Left ventricle myocardium inferior (tissue), 1 donor: ENCODE measurements around the gene TRMT5. TPM values are rescaled to one million over a fixed set of nuclear protein-coding genes. Genes with fewer than 3 reads are reported as not detected.

Source experiments
- DNase-seq: peaks from one replicate; pipeline ENCODE4 v3.0.0-alpha.2; 2020
- H3K27ac ChIP-seq: fragments of 200-600 bp; replicated peaks from 2 replicates; pipeline ENCODE4 v1.8.0; 2021
- H3K27me3 ChIP-seq: fragments of 200-600 bp; 2 replicates; pipeline ENCODE4 v1.8.0; 2021; ENCODE audit warnings: low read depth
- H3K36me3 ChIP-seq: fragments of 200-600 bp; 2 replicates; pipeline ENCODE4 v1.8.0; 2021
- H3K4me1 ChIP-seq: fragments of 200-600 bp; 2 replicates; pipeline ENCODE4 v1.8.0; 2021
- H3K4me3 ChIP-seq: fragments of 200-600 bp; 2 replicates; pipeline ENCODE4 v1.8.0; 2021; ENCODE audit warnings: mild to moderate bottlenecking, moderate library complexity
- H3K9me3 ChIP-seq: fragments of 200-600 bp; replicated peaks from 2 replicates; pipeline ENCODE4 v1.8.0; 2021
- intact Hi-C: fragments of 100-400 bp; cut with micrococcal nuclease; formaldehyde crosslinking; loops from one replicate; pipeline ENCODE4 v1.11.0; 2022
- long read RNA-seq: library from polyadenylated mRNA; unstranded; transcript quantifications from one replicate; pipeline ENCODE4 v2.0.0, GENCODE V29; 2021
- total RNA-seq: library from RNA; stranded (reverse); fragmentation: NEBNext Ultra II Directional; extraction: Animal tissue kit (Norgen Biotek cat#: 25700); gene quantifications from one replicate; pipeline ENCODE4 v1.2.1, GENCODE V29; 2021
- TF ChIP-seq, protein P1 (sequence below): fragments of 200-600 bp; IDR thresholded peaks from 2 replicates; pipeline ENCODE4 v1.8.0; 2021; ENCODE audit warnings: antibody characterized with exemption, mild to moderate bottlenecking, borderline replicate concordance
- donor health status: DM: no; HTN: yes; CAD: no; lungs with severe emphysema.

Gene TRMT5, protein sequence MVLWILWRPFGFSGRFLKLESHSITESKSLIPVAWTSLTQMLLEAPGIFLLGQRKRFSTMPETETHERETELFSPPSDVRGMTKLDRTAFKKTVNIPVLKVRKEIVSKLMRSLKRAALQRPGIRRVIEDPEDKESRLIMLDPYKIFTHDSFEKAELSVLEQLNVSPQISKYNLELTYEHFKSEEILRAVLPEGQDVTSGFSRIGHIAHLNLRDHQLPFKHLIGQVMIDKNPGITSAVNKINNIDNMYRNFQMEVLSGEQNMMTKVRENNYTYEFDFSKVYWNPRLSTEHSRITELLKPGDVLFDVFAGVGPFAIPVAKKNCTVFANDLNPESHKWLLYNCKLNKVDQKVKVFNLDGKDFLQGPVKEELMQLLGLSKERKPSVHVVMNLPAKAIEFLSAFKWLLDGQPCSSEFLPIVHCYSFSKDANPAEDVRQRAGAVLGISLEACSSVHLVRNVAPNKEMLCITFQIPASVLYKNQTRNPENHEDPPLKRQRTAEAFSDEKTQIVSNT
- 6.7 TPM for total RNA-seq
- long read RNA-seq, full-length matches to known transcripts: 4 of 7 reads
- long read RNA-seq, partial matches to known transcripts: 0 of 7 reads
- long read RNA-seq, other reads (novel, unspliced or antisense): 3 of 7 reads

DNA sequence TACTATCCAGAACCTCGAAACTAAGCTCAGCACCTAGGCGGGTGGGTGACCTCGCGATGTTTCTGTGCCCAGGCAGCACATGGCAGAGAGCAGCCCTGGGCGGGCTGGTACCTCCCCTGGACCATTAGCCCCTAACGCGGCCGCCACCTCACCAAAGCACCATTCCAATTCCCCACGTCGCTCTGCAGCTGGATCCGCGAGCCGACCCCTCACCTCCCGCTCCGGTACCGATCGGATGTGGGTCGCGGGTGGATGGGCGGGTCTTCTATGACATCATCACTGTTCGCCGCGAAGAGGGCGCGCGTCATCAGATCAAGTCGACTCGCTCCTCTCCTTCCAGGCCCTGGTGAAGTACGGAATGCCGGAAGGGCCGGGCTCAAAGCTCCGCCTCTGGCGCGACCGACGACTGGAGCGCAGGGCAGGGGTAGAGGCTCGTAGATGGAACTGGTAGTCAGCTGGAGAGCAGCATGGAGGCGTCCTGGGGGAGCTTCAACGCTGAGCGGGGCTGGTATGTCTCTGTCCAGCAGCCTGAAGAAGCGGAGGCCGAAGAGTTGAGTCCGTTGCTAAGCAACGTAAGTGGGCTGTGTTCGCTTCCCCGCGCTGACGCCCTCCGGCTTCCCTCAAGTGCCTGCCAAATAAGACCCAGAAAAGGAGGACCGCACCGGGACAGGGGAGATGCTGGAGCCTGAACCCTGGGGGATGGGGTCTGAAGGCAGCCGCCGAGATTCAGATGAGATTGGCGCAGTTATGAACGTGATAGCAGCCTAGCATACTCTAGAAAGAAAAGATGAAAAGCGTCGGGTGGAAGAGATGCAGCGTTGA, at the start of gene TRMT5, which contains the start of gene SLC38A6:
TSS of gene TRMT5 (minus strand) at position 269 of the 822 bp plus-strand sequence. CDS start at position 163, 106 bp downstream.
TSS of gene SLC38A6 (plus strand) at position 435 of the 822 bp plus-strand sequence. CDS start at position 468, 33 bp downstream.
- intact Hi-C loops: no loop called here
- Histone ChIP-seq H3K9me3 (no peaks in the 10 kb centered on the region), H3K27ac (peak within 1 kb of the TSS; percentile 90), H3K36me3 (peaks cover 10% of the 10 kb centered on the region), H3K4me3 (peak within 1 kb of the TSS; percentile 79), H3K27me3 (no peaks in the 10 kb centered on the region), H3K4me1 (peaks cover 55% of the 10 kb centered on the region)
- TF ChIP-seq, protein P1, sequence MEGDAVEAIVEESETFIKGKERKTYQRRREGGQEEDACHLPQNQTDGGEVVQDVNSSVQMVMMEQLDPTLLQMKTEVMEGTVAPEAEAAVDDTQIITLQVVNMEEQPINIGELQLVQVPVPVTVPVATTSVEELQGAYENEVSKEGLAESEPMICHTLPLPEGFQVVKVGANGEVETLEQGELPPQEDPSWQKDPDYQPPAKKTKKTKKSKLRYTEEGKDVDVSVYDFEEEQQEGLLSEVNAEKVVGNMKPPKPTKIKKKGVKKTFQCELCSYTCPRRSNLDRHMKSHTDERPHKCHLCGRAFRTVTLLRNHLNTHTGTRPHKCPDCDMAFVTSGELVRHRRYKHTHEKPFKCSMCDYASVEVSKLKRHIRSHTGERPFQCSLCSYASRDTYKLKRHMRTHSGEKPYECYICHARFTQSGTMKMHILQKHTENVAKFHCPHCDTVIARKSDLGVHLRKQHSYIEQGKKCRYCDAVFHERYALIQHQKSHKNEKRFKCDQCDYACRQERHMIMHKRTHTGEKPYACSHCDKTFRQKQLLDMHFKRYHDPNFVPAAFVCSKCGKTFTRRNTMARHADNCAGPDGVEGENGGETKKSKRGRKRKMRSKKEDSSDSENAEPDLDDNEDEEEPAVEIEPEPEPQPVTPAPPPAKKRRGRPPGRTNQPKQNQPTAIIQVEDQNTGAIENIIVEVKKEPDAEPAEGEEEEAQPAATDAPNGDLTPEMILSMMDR: no peak
- DNase-seq: peak; percentile 92

DNA sequence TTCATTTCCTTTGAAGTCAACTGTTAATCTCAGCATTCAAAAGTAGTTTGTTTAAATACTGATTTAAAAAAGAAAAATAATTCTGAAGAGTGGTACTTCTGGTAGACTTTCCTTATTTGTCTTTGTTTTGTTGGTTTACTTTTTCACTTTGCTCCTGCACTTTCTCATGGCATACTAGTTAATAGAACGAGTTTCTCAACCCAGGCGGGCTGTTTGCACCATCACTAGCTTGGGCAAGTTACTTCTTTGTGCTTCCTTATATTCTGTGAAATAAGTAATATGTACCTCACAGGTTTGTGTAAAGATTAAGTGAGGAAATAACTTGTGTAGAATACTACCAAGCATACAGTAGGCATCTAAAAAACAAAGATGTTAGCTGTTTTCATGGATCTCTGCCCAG, 45.6 kb upstream of the TRMT5 start:
- no peak overlapping the region for H3K27ac ChIP-seq
- no peaks in the 10 kb centered on the region for H3K27me3 ChIP-seq
- no peak overlapping the region for H3K4me3 ChIP-seq
- intact Hi-C loops: loop anchor here (10.0 kb wide), 1 partner anchor 228 kb away; no protein-coding TSS in a partner anchor
- H3K4me1 ChIP-seq: no peaks in the 10 kb centered on the region
- TF ChIP-seq, protein P1: no peak
- no peaks in the 10 kb centered on the region for H3K9me3 ChIP-seq
- H3K36me3 ChIP-seq: no peaks in the 10 kb centered on the region
- DNase-seq: no peak

DNA sequence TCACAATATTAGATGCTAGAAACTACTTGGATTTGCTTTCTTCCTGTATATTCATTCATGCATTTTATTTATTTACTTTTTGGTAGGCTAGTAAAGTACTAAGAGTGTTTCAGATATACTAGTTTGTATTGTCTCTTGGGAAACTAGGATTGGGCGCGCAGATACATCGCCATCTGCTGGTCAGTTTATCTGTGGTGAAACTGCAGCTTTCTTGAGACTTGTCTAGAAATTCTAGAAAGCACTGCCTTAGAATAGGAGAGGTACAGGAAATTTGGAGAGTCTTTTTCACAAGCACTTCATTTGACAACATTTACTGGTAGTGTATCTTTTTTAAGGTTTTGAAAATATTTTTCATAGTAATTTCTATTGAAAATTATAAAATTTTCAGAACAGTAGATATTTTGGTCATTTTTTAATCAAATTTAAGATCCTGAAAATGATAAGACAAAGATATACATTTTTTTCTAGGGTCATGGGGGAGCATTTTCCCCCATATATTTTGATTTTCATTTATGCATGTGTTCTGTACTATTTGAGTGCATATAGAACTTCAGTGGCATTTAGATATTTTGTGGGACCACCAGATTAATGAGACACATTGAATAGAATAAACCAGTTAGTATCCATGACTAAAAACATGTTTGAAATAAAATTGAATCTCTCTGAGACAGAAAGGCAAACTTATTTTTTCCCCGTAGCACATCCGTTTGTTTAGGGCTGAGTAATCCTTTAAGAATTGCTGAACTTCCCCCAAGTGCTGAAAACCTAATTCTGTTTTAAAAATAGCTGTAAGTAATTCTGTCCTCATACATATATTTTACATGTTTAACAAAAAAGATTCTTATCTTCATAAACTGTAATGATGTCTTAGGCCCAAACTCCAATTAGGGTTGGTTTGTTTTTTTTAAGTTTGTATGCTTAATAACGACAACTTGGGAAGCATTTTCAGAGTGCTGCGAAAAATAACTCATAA, 44.7 kb upstream of the TRMT5 start:
- no peaks in the 10 kb centered on the region for H3K27me3 ChIP-seq
- no peaks in the 10 kb centered on the region for H3K4me1 ChIP-seq
- no peaks in the 10 kb centered on the region for H3K36me3 ChIP-seq
- H3K27ac ChIP-seq: no peak overlapping the region
- intact Hi-C loops: loop anchor here (2.0 to 10.0 kb wide), 2 partner anchors 229 to 401 kb away; no protein-coding TSS in a partner anchor
- no peak overlapping the region for H3K4me3 ChIP-seq
- peak; percentile 18 for DNase-seq
- TF ChIP-seq, protein P1: peak; percentile 93
- H3K9me3 ChIP-seq: no peaks in the 10 kb centered on the region

DNA sequence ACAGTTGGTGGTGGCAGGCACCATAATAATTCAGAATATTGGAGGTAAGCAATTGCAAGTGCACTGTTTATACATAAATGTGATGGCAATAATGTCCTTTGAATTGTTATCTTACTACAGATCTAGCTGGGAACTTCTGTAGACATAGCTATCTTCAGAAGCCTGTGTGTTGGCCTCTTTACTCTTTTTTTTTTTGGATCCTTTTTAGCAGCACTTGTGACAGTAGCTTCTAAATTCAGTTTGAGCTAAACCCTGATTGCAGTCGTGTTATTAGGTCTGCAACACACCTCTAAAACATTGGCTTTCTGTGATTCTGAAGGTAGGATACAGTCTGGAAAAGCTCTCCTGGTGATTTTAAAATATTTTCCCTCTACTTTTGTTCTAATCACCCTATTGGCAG, 38.7 kb upstream of the TRMT5 start:
- DNase-seq: no peak
- no peak overlapping the region for H3K27ac ChIP-seq
- H3K4me3 ChIP-seq: no peak overlapping the region
- peaks cover 7% of the 10 kb centered on the region for H3K9me3 ChIP-seq
- peaks cover 12% of the 10 kb centered on the region for H3K36me3 ChIP-seq
- TF ChIP-seq, protein P1: no peak
- H3K27me3 ChIP-seq: no peaks in the 10 kb centered on the region
- intact Hi-C loops: no loop called here
- peaks cover 3% of the 10 kb centered on the region for H3K4me1 ChIP-seq
